ENCODE data around the gene TAPBP. TPM values are rescaled to one million over a fixed set of nuclear protein-coding genes. Genes with fewer than 3 reads are reported as not detected.

The TAPBP gene
- total and polyA plus RNA-seq, 9 of the 15 experiments (the other 6 are each of a cell fraction or from before 2014, with no cell fraction given), result 5.6 to 74.0 (median 22.3) TPM

- TF ChIP-seq NBN (IDR thresholded peaks at IDR 0.05; ENCODE audit: low read depth) (no peak), CCAR2 (IDR thresholded peaks at IDR 0.05; ENCODE audit: low read depth, low read length) (no peak), ARID4B (CRISPR knock-in tag; IDR thresholded peaks at IDR 0.05) (peak; percentile 88), HES1 (IDR thresholded peaks at IDR 0.05; ENCODE audit: low read depth) (no peak), BACH1 (tag; IDR thresholded peaks at IDR 0.05) (no peak), IRF2 (CRISPR knock-in tag; IDR thresholded peaks at IDR 0.05) (peak; percentile 99), ZMIZ1 (IDR thresholded peaks at IDR 0.05; ENCODE audit: low read depth in 2 of 2, low read length in 2 of 2) (no peak), SAFB (IDR thresholded peaks at IDR 0.05; ENCODE audit: borderline replicate concordance, low read depth, low read length) (no peak), THRB (CRISPR knock-in tag; conservative IDR thresholded peaks at IDR 0.05) (no peak), MITF (IDR thresholded peaks at IDR 0.05) (no peak), ELF2 (CRISPR knock-in tag; IDR thresholded peaks at IDR 0.05) (peak; percentile 37; the same call in 1 of the 2 replicates)
- TF ChIP-seq, protein P1, sequence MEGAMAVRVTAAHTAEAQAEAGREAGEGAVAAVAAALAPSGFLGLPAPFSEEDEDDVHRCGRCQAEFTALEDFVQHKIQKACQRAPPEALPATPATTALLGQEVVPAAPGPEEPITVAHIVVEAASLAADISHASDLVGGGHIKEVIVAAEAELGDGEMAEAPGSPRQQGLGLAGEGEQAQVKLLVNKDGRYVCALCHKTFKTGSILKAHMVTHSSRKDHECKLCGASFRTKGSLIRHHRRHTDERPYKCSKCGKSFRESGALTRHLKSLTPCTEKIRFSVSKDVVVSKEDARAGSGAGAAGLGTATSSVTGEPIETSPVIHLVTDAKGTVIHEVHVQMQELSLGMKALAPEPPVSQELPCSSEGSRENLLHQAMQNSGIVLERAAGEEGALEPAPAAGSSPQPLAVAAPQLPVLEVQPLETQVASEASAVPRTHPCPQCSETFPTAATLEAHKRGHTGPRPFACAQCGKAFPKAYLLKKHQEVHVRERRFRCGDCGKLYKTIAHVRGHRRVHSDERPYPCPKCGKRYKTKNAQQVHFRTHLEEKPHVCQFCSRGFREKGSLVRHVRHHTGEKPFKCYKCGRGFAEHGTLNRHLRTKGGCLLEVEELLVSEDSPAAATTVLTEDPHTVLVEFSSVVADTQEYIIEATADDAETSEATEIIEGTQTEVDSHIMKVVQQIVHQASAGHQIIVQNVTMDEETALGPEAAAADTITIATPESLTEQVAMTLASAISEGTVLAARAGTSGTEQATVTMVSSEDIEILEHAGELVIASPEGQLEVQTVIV (CRISPR knock-in tag; IDR thresholded peaks at IDR 0.05; ENCODE audit: borderline replicate concordance), result no peak
Observed at GRCh38 chr6:33313709-33314514, at the start of gene TAPBP (continued).

Measured in K562 (cell line).